HG02884 (cell line): ENCODE measurements around the gene CACNA1F.
A peak's percentile ranks its signal among the peaks of the same experiment; 100 is the strongest.
"Not testable (repeated sequence)": the region's sequence is repeated elsewhere in the genome, so short reads cannot be mapped to it uniquely, and the experiment has no call there.

Experiments used
- ATAC-seq: cut with Tn5 transposase; IDR thresholded peaks from one replicate; pipeline ENCODE4 v1.9.1; 2021; ENCODE audit warnings: mild to moderate bottlenecking, moderate library complexity; ENCODE audit not compliant: unreplicated experiment

CACNA1F gene

DNA sequence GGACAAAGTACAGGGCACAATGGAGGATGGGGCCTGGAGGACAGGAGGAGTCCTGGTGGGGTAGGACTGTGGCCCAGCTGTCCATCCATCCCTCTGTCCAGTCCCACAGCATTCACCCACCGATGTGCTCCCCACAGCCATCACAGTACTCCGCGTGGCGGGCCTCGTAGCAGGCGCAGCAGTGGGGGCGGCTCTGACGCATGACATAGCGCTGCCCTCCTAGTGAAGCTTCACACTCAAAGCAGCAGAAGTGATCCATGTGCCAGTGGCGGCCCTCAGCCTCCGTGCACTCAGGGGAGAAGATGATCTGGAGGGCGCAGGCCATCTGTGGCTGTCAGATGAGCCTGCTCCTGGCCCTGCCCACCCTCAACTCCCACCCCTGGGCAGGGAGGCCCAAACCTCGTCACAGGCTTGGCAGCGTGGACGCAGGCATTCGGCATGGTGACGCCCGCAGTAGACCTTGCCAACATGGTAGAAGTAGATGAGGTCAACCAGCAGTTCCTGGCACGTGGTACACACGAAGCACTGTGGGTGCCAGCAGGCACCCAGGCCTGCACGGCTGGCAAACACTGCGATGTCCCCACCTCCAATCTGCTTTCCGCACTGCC is 55.2 kb downstream of the CACNA1F start:
- no peak for ATAC-seq

DNA sequence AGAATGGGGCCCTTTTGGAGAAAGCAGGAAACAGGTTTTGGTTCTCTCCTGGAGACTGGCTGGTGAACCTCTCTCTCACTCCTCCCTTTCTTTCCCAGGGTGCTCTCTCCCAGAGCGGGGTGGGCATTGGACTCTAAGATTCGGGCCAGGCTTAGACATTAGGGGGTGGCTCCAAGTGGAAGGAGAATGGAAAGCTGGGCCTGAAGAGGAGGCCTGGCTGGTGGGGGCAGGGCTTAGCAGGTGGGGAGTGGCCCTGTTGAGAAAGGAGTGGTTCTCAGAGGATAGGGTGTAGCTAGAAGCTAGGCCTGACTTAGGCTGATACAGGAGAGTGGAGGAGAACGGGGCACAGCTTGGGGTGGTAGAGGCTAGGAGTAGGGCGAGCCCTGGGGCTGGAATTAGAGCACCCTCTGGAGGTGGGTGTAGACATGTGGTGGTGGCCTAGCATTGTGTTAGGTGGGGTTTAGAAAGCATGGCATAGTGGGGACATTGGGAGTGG is 55.8 kb downstream of the CACNA1F start:
- no peak for ATAC-seq

DNA sequence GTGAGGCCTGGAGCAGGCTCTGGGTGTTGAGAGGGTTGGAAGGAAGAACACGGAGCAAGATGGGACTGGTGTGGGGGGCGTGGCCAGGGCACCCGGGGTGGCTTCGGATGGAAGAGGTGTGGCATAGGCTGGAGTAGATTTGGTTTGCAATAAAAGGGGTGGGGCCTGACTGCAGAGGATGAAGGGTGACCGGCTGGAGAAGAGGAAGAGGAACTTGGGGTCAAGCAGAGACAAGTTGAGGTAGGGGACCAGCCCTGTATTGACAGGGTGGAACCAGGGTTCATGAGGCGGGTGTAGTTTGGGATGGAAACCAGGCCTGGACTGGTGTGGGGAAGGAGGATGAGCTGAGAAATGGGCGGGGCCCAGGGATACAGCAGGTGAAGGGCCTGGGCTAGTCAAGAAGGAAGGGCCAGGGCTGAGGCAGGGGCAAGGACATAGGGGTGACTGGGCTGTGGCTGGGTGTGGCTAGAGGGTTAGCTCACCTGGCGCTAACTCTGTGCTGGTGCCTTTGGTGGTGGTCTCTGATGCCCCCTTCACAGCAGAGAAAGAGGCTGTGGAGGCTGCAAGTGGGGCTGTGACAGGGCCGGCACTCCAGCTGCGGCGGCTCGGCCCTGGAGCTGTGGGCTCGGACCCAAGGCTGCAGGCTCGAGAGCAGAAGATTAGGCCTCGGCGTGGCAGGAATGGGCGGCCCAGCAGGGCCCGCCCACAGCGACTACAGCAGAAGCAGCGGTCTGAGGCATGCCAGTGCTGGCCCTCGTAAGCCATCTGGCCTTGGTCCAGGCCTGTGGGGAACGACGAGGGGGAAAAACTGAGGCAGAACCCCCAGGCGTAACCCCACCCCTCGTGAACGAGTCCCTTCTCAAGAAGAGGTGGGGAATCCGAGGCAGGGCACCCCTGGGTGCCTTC is 56.5 kb downstream of the CACNA1F start:
- no peak for ATAC-seq

DNA sequence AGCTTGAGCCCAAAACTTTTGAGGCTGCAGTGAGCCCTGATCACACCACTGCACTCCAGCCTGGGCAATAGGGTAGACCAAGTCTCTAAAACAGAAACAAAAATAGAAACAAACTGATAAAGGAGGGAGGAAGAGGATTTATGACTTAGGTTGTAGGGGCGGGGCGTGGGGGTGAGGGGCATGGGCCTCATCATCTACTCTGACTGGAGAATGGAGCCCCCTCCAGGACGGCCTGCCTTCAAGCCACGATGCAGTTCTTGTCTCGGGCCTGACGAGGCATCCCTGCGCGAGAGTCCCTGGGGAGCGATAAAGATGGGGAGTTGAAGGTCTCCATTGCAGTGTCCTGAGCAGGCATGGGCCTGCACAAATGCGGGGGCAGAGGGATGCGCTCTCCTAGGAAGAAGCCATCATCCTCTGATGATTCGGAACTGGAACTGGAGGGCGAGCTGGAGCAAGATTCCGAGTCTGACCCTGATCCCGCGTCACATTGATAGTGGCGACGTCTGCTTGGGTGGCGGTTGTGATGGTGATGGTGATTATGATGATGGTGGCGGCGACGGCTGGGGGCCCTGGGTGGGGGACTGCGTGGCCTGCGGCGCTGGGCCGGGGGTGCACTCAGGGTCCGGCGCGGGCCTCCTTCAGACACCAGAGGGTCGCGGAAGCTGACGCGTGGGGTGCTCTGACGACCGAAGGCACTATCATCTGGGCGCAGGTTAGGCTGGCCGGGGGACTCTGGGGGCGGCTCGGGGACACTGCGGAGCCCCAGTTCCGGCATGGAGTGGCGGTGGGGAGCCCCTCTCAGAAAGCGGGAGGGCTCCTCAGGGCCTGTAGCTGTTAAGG is 57.5 kb downstream of the CACNA1F start:
- no peak for ATAC-seq

DNA sequence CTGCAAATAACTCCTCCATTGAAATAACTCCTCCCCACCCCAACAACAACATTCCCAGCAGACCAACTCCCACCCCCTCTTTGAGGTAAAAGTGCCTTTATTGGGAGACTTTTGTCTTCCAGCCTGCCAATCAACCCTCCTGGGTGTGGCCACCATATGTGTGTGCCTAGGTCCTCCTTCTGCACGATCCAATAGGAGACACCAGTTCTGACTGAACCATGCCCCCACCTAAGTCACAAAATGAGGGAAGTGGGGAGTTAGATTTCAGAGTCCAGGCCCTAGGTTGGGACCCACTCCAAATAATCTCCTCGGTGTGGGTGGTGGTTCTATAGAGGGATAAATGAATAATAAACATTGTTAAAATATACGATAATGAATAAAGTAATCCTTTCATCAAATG is 58.4 kb downstream of the CACNA1F start:
- no peak for ATAC-seq

DNA sequence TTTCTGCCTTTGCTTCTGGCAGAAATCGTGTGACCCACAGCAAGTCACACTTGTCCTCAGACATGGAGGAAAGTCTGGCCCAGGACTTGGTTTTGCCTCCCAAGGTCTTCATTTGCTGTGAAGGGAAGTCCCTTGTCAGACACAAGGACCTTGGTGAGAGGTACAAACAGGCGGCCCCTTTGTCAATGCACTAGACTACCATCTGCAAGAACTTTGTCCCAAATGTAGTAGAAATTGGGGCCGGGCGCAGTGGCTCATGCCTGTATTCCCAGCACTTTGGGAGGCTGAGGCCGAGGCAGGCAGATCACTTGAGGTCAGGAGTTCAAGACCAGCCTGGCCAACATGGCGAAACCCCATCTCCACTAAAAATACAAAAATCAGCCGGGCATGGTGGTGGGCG is 59.6 kb downstream of the CACNA1F start:
- not testable (repeated sequence) for ATAC-seq

DNA sequence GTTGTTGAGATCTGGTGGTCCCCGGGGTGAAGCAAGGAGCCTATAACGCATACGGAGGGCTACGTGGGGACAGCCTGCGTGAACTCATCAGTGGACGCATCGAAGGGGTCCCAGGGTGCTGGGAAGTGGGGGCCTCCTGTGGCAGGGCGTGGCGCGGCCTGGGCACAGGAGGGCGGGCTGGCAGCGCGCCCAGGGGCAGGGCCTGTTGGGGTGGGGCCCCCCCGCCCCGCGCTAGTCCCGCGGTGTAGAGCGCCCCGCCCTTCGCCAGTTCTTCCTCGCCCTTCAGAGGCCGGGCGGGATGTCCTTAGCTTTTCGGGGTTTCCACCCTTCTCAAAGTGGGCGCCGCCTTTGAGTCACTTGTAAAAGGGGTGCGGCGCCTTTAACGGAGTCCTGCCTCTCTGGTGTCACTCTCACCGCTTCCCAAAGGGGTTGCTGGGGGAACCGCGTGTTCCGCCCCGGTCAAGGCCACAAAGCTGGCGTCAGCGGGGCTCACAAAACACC is 60.8 kb downstream of the CACNA1F start:
- ATAC-seq, result no peak

DNA sequence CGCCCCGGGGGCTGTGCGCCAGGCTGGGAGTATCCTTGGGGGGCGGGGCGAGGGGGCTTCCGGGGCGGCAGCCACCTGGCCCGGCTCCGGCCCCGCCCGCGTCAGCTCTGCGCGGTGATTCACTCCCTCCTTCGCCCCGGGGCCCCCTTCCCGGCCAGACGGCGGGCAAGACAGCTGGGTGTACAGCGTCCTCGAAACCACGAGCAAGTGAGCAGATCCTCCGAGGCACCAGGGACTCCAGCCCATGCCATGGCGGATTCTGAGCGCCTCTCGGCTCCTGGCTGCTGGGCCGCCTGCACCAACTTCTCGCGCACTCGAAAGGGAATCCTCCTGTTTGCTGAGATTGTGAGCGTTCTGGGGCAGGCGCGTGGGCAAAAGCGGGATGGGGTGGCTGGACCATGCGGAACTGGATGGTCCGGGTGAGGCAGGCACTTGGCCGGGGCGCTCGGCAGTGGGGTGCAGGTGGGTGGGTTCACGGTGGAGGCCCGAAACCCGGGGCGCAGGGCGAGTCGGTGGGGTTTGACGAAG is 61.3 kb downstream of the CACNA1F start, which contains the start of gene PLP2:
Gene PLP2, plus strand, starts transcription at position 147 of the 528 bp plus-strand sequence. Its CDS starts 103 bp downstream, at position 250.
- ATAC-seq, result no peak

DNA sequence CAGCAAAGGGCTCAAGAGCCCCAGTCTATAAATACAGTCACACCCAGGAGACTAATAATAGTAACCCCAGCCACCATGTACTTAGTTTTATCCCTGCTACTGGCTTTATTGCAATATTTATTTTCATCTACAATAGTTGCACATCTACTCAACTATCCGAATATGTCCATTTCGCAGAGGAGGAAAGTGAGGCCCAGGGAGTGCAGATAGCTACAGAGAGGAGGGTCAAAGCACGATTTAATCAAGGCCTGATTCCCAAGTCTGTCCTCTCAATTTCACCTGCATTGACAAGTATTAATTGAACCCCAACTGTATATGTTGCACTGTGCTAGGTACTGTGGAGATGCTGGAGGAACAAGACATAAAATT is 65.4 kb downstream of the CACNA1F start:
- no peak for ATAC-seq

DNA sequence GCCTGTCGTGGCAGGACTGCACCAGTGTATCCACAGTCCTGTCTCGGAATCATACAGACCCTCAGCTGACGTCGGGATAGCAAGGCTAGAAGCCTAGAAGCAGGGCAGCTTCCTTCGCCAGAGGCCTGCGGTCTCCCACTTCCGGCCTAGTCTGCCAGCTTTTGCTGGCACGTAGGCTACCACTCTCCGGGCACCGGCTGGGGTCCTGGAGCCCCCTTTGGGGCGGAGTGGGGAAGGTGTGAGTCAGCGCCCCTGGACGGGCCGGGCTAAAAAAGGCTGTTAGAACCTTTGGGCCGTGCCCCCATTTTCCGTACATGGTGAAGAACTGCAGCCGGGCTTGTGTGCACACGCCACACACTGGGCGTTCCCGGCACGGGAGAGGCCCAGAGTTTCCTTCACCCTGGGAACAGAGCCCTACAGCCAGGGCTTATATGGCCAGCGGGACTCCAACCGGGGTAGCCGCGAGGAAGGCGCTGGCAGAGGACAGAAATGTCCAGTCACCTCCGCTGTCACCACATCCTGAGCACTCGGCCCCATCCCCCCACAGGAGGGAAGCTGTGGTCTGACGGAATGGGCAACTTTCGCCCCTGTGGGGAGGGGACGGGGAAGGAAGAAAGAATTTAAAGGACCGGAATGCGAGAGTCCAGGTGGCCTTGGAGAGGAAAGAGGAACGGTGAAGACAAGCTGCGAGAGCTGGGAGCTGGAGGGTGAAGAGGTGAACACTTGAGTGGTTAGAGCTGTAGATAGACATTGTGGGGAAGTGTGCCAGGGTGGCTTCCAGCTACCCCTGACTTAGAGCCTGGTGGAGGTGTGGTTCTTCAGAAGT is 66.0 kb downstream of the CACNA1F start:
- ATAC-seq, result no peak

DNA sequence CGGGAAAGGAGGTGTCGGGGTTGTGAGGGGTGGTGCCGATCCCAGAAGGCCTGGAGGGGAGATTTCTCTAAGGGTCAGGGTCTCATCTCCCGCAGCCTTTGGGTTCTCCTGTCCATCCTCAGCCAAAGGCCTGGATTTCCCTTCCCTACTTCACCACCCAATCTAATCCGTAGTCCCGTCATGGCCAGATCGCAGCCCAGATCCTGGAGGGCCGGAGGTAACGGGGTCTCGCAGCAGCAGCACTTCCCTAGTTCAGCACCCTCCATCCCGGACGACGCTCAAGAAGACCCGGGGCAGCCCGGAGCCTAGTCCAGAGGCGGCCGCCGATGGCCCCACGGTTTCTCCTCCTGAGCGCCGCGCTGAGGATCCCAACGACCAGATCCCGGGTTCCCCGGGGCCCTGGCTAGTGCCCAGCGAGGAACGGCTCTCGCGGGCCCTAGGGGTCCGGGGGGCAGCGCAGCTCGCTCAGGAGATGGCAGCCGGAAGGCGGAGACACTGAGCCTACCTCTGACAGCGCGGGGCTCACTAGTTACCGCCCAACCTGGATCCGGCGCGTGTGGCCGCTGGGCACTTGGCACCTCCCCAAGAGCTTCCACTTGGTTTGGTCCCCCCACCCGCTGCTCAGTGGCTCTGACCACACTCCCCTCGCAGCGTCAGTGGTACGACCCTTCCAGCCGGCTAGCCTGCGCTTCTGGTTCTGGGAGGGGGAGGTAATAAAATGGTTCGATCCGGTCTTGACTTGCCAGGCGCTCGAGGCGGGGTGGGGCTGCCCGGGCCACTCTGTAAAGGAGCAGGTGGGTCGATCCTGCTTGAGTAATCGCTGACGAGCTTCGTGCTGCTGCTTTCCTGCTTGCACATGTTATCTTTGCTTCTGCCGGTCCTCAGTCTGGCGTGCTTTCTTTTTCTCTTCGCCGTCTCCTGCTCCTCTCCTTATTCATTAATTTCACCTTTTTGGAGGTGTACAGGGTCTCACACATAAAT is 66.9 kb downstream of the CACNA1F start:
- ATAC-seq, result no peak

DNA sequence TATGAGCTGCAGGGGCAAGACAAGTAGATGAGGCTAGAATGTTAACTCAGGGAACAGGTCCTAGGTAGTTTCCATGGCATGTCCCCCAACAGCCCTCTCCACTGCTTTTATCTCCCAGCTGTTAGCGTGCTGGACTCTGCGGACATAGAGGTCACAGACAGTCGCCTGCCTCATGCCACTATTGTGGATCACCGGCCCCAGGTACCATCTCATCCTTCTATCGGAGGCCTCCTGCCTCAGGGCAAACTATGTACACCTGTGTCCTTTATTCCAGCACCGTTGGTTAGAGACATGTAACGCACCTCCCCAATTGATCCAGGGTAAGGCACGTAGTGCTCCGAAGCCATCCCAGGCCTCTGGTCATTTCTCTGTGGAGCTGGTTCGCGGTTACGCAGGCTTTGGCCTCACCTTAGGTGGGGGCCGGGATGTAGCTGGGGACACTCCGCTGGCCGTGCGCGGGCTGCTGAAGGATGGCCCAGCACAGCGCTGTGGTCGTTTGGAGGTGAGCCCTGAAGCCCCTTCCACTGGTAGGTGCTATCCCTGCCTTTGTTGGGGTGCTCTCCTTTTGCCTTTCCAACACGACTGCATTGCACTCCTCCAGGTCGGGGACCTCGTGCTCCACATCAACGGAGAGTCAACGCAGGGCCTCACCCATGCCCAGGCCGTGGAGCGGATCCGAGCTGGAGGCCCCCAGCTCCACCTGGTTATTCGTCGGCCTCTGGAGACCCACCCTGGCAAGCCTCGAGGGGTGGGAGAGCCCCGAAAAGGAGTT is 68.4 kb downstream of the CACNA1F start:
- ATAC-seq, result no peak

DNA sequence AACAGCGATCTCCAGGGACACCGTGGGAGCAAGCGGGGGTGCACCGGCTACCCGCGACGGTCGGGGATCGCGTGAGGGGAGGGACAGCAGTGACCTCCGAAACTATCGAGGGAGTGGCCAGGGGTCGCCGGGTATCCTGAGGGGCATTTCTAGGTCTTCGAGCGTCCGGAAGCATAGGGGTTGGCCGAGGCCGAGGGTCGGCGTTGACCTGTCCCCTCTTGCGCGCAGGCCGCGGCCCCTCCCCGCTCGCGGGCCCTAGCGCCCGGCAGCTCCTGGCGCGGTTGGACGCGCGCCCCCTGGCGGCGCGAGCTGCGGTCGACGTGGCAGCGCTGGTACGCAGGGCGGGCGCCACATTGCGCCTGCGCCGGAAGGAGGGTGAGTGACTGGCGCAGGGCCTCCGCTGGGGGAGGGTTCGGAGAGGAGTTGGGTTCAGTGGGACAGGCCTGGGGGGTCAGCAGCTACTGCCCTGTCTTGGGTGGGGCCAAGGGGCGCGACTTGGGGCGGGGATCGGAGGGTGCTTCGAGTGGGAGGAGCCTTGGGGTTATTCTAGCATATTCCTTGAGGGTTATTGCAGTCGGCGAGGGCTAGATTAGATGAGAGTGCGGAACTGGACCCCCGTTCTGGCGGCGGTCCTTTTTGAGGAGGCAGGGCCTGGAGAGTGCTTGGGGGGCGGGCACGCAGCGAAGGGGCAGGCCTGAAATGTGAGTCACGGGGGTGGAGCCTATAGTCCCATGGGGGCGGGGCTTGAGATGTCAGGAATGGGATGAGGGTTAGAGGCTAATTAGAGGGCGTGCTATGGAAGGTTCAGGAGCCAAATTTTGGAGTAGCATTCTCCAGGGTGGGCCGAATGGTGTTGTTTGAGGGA is 69.4 kb downstream of the CACNA1F start:
- peak; percentile 58 for ATAC-seq

DNA sequence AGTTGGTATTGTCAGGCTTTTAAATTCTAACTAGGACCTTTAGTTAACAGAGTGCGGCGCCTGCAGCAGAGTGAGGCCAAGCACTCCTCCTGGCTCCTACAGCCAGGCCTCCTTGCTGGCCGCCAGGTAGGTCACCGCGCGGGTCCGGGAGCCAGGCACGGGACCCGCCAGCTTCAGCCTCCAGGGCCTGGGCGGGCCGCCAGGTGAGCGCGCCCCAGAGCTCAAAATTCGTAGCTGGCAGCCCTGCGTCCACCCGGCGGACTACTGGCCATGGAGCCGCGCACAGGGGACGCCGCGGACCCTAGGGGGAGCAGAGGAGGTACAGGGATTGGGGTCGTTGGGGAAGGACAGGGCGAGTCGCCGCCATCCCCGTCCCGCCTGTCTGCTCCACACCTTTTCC is 70.5 kb downstream of the CACNA1F start, which contains the start of gene MAGIX:
Gene MAGIX, plus strand, starts transcription at position 139 of the 400 bp plus-strand sequence. Its CDS starts 132 bp downstream, at position 271.
- no peak for ATAC-seq

DNA sequence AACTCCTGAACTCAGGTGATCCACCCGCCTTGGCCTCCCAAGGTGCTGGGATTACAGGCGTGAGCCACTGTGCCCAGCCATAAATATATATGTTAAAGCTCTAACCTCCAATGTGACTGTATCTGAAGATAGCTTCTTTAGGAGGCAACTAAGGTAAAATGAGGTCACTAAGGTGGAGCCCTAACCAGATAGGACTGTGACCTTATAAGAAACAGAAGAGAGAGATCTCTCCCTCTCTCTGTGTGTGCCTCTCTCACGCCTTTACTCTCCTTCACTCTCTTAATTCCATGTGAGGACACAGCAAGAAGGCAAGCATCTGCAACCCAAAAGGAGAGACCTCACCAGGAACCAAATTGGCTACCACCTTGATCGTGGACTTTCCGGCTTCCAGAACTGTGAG is 71.5 kb downstream of the CACNA1F start:
- no peak for ATAC-seq

DNA sequence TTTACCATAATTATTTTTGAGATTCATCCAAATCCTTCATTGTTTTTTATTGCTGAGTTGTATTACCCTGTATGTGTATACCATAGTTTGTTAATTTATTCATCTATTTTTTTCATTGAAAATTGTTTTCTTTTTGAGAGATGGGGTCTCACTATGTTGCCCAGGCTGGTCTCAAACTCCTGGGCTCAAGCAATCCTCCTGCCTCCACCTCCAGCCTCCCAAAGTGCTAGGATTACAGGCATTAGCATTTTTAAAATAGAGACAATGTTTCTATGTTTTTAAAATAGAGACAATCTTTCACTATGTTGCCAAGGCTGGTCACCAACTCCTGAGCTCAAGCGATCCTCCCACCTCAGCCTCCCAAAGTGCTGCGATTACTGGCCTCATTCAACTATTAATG is 72.2 kb downstream of the CACNA1F start:
- ATAC-seq, result no peak

DNA sequence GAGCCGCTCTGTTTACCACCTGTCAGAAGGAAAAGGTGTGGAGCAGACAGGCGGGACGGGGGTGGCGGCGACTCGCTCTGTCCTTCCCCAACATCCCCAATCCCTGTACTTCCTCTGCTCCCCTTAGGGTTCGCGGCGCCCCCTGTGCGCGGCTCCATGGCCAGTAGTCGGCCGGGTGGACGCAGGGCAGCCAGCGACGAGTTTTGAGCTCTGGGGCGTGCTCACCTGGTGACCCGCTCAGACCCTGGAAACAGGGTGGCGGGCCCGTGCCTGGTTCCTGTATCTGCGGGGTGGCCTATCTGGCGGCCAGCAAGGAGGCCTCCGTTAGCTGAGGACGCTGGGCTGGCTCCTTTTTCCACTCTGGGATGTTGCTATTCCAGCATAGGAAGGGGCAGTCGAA is 75.9 kb downstream of the CACNA1F start:
- no peak for ATAC-seq
